SK-N-SH (cell line): ENCODE data around the gene ARL5A.

Source experiments
- CTCF ChIP-seq: fragments of 200-600 bp; sonication (generic); IDR thresholded peaks from 2 replicates; pipeline ENCODE4 v1.6.1; 2017; ENCODE audit warnings: antibody characterized with exemption, mild to moderate bottlenecking, moderate library complexity
- EZH2phosphoT487 ChIP-seq: fragments of 200-600 bp; sonication (generic); IDR thresholded peaks from 2 replicates; pipeline ENCODE4 v1.6.1; 2017; ENCODE audit warnings: low read depth, mixed run types, mild to moderate bottlenecking, antibody characterized with exemption, moderate library complexity, borderline replicate concordance
- FOXM1 ChIP-seq: IDR thresholded peaks from 2 replicates; pipeline ENCODE4 v1.4.0; 2012; ENCODE audit warnings: low read depth, mild to moderate bottlenecking
- POLR2AphosphoS5 ChIP-seq: IDR thresholded peaks from 2 replicates; pipeline ENCODE4 v1.6.1; 2012; ENCODE audit warnings: low read depth, low read length

GRCh38 chr2:151793123-151793522, 35.1 kb downstream of the ARL5A start:
- TF ChIP-seq CTCF (no peak), EZH2phosphoT487 (no peak), POLR2AphosphoS5 (no peak), FOXM1 (no peak)
